ENCODE data around the gene ATG10.
A peak's percentile ranks its signal among the peaks of the same experiment; 100 is the strongest.
"Not testable (repeated sequence)": the region's sequence is repeated elsewhere in the genome, so short reads cannot be mapped to it uniquely, and the experiment has no call there.

ATG10 gene

DNA sequence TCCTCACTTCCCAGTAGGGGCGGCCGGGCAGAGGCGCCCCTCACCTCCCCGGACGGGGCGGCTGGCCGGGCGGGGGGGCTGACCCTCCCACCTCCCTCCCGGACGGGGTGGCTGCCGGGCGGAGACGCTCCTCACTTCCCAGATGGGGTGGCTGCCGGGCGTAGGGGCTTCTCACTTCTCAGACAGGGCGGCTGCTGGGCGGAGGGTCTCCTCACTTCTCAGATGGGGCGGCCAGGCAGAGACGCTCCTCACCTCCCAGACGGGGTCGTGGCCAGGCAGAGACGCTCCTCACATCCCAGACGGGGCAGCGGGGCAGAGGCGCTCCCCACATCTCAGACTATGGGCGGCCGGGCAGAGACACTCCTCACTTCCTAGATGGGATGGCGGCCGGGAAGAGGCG, 11.7 kb downstream of the ATG10 start:
- not testable (repeated sequence) for DNase-seq

DNA sequence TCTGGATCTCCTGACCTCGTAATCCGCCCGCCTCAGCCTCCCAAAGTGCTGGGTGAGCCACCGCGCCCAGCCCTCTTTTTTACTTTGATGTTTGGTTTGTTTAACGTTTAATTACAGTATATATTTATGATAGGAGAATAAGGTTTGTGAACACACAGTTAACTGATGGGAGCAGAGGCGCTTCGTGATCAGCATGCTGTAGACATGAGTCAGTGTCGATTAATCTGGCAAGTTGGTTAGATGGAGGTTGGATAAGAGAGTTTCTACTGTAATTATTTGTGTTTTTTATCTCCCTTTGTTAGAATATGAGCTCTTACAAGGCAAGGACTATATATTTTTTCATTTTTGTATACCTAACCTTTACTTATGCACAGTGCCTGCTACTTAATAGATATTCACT, 14.3 kb downstream of the ATG10 start:
- no peak for DNase-seq

DNA sequence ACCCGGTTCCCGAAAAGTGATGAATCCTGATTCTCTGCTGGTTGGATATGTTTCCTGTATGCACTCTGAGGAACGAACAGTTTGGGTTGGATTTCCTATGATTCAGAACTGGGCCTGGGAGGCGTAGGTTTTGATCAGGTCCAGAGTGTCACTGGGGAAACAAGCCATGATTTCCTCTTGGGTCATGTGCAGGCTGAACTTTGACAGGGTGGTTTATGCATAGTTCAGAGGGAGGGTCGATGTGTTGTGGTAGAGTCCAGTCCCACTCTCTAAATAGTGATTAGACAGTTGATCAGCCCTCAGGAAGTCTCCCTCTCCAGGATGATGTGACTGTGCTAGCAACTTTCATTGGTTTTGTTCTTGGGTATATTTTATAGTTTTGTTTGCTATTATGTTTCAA, 17.4 kb downstream of the ATG10 start:
- no peak for DNase-seq

DNA sequence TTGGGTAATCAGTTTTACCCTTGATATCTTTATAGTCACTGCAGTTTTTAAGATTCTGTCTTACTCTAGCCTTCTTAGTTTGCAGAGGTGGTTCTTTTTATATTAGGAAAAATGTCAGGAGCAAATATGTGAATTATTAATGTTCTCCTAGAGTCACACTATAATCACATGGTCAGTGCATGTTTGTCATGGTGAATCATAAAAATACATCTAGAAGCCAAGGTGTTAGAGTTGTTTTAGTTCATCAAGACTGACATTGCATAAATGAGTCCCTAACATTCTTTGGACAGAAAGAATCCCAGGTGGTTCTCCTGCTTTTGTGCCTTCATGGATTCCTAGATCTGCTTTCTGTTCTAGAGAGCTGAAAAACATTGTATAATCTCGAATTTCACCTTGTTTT, 22.9 kb downstream of the ATG10 start:
- DNase-seq: no peak

DNA sequence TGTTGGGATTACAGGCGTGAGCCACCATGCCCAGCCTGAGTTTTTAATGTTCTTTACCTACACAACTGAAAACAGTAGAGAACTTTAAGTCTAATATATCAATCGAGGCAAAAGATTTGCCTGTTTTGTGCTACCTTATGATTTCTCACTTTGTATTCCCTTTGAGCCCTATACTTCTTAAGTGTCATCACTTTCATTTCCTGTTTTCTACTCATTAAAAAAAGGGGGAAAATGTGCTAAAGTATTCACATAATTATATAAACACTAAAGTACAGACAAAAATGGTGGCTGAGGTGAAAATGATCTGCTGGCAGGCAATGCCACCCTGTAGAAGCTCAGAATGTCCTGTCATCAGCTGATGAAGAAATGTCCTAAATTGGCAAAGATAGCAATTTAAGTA, 23.6 kb downstream of the ATG10 start:
- DNase-seq: no peak

DNA sequence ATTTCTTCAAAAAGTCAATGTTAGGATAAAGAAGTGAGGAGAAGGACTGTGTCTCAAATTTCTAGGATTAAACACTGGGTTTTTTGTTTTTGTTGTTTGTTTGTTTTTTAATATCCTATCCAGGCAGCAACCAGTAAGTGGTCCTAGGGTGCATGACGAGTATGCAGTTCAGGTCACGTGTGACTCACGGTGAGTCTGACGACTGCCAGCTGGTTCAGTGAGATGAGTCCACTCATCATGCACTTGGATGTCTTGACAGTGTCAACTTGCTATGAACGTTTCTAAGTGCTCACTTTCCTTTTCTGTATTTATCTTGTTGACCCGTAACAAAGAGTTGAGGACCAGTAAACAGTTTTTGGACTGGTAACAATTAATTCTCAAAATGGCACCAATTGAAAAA, 32.7 kb downstream of the ATG10 start:
- DNase-seq: no peak

DNA sequence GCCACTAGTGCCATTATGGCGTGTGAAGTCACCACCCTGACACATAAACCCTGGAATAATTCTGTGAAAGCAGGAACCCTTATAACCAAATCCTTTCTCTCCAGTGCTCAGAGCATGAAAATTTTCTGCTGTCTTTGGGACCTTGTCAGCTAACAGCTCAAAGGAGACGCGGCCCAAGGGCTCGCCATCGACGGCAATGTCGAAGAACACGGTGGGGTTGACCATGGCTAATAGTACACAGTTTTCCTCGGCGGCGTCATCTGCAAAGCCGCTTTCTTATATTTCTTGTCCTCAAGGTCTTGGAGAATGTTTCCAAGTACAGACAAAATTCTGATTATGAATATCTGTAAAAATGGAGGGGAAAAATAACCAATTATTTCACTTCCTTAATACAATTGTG, 38.0 kb downstream of the ATG10 start:
- not testable (repeated sequence) for DNase-seq

DNA sequence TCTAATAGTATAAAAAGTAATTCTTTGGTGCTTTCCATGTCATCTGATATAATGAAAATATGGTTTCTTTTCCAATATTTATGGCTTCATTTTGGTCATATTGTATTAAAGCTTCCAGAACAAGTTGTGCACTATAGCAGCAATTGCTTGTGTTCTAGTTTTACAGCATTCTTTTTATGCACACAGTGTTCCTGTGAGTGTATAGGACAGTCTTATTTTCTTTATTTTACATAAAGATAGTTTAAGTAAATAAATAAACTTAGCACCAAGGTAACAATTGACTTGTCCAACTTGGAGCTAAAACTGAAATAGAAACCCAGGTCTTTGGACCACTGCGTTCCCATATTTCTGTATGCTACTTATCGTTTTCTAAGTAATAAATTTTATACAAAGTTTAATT, 38.9 kb downstream of the ATG10 start:
- DNase-seq: no peak

DNA sequence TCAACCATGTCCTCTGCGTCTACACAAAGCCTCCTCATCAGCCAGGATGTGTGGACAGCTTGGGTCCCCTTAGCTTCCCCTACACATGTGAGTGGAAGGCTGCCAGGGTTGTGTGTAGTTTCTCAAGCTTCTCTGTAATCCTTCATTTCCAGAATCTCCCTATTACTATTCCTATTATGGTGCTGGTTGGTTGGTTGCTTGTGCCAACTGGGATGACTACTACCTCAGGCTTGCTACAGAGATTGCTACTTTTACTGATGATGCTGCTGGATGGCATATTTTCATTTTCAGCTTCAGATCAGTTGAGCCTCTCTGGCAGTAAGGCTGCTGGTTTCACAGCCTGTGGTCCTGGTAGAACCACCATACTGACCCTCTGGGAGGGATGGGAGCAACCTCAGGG, 39.9 kb downstream of the ATG10 start:
- no peak for DNase-seq

DNA sequence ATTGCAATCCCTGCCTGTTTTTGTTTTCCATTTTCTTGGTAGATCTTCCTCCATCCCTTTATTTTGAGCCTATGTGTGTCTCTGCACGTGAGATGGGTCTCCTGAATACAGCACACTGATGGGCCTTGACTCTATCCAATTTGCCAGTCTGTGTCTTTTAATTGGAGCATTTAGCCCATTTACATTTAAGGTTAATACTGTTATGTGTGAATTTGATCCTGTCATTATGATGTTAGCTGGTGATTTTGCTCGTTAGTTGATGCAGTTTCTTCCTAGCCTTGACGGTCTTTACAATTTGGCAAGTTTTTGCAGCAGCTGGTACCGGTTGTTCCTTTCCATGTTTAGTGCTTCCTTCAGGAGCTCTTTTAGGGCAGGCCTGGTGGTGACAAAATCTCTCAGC, 42.8 kb downstream of the ATG10 start:
- not testable (repeated sequence) for DNase-seq

DNA sequence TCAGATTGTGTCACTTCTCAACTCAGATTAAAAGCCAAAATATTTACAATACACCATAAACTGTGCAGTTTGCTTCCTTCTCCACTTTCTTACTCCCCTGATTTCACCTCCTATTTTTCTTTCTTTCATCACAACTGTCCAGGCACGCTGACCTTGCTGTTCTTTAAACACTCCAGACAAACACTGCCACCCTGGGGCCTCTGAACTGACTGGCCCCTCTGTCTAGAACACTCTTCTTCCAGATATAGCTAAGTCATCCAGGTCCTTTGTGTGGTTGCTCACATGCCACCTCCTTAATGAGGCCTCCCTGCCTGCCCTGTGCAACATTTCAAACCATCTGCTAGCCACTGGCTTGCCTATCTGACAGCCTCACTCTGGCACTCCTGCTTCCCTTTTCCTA, 46.6 kb downstream of the ATG10 start:
- peak; percentile 64 for DNase-seq

DNA sequence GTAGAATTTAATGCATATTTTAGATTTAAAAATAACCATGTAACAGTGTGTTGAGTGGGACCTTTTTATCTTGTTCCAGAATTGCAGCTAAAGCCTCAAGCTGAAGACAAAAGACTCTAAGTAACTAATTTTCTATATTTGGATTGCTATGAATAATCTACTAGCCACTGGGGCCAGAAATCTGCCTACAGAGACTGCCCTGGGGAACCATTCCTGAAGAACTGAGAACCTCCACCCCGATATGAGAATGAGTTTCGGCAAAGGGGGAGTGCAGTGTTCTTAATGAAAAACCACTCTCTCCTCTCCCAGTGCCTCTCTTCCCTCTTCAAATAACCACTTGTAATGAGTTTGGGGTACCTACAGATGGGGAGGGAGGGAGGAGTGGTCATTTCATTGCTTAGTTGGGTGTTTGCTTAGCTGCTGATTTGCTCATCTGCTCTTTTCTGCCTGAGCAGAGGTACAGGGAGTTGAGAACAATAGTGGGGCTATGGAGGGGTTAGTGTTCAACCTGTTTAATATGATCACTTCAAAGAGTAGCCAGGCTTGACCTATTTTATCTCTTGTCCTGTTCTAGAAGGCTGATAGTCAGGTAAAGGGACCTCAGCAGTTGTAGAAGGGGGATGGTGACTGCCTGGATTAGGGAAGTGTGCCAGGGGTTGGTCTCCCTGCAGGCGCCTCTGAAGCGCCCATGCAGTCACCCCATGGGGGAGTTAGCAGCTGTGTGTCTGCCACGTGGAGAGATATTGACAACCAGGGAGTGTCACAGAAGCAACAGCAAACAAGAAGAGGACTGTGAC, 47.7 kb downstream of the ATG10 start:
- DNase-seq: no peak

DNA sequence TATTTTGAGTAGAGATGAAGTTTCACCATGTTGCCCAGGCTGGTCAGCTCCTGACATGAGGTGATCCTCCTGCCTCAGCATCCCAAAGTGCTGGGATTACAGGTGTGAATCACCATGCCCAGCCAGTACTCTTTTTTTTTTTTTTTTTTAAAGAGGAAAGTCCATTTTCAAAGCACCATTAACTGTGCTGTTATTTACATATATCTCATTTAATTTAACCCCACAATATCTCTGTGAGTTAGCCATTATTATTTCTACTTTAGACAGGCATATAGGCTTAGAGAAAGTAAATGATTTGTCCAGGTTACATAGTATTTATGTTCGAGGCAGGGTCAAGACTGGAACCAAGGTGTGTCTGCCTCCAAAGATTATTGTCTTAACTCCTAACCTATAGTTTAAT, 50.7 kb downstream of the ATG10 start:
- DNase-seq: no peak

DNA sequence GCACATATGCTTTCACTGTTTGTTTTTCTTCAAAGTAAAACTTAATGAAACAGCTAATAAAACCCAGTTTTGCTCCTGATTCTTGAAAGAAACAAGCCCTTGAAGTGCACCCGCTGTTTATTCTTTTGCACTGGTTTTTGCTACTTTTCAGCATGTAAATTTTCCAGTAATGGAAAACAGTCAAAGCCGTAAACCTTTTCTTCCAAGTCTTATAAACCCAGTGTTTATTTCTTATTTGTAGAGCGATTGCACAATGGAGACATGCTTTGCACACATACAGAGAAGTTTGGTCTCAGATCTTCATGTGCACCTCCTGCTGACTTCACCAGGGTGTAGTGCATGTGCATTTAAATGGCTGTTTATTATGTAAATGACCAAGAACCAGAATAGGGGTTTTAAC, 51.8 kb downstream of the ATG10 start:
- DNase-seq: no peak

DNA sequence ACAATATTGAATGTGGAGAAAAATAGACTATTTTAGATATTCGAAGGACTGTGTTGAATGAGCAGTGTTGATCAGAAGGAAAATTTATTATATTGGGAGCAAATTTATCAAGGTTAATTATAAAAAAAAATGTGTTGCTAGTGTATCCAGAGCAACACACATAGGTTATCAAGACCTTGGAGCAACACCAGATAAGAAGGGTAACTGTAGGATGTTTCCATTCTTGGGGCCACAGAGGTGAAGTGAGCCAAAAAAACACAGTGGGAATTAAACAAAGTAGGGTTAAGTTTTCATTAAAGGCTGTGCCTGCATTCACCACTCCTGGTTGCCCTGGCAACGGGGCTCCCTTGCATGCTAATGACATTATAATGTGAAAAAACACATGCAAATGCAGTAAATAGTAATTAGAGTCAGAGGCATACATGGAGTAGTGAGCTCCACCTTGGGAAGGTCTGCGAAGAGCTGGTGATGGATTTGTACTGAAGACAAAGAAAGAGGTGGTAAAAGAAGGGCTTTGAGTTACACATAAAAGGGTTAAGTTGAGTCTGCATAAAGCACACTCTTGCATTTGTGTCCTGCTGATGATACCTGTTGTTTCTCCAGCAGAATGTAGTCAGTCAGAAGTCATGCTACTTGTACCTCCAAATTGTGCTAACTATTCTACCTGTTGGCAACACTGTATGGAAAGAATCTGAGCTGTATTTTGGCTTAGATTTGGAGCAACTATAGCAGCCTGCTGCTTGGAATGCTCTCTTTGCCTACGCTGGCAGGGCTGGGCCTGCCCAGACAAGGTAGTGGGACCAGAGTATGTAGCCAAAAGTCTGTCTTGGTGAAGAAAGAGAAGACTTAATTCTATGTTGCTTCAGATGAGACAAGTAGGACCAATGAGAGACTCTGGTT, 59.6 kb downstream of the ATG10 start:
- DNase-seq: no peak

DNA sequence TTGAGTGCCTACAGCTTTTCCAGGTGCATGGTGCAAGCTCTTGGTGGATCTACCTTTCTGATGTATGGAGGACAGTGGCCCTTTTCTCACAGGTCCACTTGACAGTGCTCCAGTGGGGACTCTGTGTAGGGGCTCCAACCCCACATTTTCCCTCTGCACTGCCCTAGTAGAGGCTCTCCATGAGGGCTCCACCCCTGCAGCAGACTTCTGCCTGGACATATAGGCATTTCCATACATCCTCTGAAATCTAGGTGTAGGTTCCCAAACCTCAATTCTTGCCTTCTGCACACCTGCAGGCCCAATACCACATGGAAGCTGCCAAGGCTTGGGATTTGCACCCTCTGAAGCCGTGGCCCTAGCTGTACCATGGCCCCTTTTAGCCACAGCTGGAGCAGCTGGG, 71.1 kb downstream of the ATG10 start:
- DNase-seq: not testable (repeated sequence)

DNA sequence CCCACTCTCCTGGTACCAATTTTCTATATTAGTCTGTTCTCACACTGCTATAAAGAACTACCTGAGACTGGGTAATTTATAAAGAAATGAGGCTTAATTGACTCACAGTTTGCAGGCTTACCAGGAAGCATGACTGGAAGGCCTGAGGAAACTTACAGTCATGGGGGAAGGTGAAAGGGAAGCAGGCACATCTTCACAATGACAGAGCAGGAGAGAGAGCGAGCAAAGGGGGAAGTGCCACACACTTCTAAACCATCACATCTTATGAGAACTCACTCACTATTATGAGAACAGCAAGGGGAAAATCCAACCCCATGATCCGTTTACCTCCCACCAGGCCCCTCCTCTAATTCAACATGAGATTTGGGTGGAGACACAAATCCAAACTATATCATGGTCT, 72.2 kb downstream of the ATG10 start:
- DNase-seq: peak; percentile 8

DNA sequence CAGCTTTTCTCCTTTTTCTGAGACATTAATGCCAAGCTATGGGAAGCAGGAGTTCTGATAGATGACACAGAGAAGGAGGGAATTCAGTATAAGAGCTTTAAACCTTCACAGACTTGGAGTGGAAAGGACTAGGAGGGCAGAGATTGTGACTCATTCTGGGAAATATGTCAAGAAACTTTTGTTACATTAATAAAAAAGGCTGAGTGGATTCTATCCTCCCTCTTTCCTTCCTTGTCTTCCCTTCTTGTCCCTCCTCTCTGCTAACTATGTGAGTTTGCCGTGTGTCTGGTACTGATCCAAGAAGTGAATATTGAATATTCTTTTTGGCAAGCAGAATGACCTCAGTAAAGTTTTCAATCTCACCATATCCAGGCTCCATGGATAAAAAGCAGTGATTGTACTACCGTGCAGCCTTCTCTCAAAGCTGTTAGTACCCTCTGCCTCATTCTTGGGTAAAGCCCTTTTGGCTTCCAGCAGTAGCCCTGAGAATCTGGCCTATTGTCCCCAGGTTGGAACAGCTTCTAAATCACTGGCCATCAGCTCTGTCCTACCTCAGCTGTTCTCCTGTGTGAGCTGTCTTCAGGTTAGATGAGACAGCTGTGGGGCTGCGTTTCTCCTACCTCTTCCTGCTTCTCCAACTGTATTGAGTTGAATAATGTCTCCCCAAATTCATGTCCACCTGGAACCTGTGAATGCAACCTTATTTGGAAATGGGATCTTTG, 73.9 kb downstream of the ATG10 start:
- DNase-seq: no peak

DNA sequence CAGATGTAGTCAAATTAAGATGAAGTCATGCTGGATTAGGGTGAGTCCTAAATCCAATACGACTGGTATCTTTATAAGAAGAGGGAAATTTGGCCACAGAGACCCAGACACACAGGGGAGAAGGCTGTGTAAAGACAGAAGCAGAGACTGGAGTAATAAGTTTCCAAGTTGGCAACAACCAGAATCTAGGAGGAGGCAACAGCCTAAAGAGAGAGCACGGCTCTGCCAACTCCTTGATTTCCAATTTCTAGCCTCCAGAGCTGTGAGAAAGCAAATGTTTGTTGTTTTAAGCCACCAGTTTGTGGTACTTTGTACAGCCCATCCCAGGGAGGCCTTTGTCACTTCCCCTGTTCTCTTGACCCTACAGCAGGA, 74.4 kb downstream of the ATG10 start:
- DNase-seq: no peak

DNA sequence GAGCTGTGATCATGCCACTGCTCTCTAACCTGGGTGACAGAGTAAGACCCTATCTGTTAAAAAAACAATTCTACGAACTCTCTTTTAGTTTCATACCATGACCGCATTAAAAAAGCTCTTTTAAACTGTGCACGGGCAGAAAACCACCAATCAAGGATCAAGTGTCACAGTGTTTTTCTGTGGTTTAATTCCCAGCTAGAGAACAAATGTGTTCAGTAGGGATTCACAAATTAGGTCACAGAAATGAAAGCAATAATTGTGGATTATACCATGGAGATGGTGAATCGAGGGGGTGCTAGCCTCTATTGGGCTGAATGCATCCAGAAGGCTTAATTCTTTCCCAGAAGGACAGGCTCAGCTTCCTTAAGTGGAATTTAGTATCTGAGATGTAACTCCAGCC, 79.1 kb downstream of the ATG10 start:
- no peak for DNase-seq

DNA sequence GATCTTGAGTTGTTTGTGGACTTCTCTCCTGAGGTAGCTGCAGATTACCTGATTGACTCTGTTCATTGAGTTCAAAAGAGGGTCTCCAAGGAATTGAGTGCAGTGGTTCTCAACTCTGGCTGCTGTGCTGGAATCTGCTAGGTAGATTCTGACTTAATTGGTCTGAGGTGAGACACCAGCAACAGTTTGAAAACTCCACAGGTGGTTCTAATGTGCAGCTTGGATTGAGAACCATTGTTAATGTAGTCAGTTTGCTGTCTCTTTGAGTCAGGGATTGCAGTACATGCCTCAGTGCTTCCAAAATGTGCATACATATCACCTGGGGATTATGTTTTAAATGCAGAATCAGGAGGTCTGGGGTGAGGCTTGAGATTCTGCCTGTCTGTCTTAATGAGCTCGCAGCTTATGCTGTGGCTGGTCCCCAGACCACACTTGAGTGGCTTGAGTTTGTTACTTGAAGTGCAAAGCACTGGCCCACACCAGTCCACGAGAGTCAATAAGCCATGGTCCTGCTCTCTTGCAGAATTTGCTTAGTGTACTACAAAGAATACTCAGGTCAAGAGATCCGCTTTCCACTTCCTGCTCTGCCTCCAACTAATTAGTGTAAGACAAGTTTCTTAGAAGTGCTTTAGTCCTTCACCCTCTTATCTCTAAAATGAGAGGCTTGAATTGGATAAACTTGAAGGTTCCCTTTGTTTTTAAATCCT, 82.3 kb downstream of the ATG10 start:
- DNase-seq: no peak

DNA sequence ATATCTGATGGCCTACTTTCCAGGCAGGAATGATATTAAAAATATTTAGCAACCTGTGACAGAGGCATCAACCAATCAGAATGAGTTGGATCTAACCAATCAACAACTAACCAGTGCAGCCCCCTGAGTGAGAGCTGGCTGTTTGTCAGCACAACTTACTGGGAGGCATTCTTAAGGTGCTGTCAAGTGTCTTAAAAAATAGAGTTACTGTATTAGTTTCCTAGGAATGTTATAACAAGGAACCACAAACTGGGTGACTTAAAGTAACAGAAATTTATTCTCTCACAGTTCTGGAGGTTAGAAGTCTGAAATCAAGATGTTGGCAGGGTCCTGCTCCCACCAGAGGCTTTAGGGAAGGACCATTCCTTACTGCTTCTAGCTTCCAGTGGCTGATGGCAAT, 85.2 kb downstream of the ATG10 start:
- no peak for DNase-seq

DNA sequence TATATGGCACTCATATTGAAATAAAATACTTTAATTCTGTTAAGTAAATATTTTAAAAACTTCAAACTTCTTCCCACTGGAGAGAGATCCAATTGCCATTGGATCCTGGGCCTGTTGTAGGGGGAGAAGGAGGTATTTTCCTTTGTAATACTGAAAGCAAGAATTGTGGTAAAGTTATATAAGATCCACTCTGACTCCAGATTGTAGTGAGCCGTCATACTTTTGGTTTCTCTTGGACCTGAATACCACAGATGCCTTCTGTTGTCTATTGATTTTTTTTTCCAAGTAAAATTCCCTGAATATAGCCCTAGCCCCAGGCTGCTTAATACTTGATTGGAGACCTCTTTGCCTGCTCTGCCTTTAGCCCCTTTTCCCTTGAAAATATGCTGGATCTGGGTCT, 86.9 kb downstream of the ATG10 start:
- DNase-seq: no peak
